K562 (cell line): ENCODE results near the gene FEV. TPM values are rescaled to one million over a fixed set of nuclear protein-coding genes. Genes with fewer than 3 reads are reported as not detected.

Experiments
- ATAC-seq: fragments of 200-7000 bp; cut with Tn5 transposase; 3 replicates; pipeline ENCODE4 v1.9.1; 2020; ENCODE audit warnings: moderate library complexity
- BruUV-seq: library from RNA; stranded (reverse); fragments of 400-500 nt; replicated peaks from 2 replicates; lab custom pipeline; 2021; lab: Mats Ljungman, UMichigan
- CTCF ChIA-PET: fragments of 300-600 bp; formaldehyde crosslinking; extraction: SDS; loops from one replicate; lab custom pipeline; 2021; ENCODE audit warnings: low intra/inter-chr PET ratio; lab: Yijun Ruan, JAX
- POLR2A ChIA-PET: fragments of 300-600, 350-650 bp; sonication (Branson Sonifier 250); formaldehyde crosslinking; extraction: SDS; loops from one replicate; lab custom pipeline; 2021; ENCODE audit warnings: antibody characterized with exemption, inconsistent platforms; lab: Yijun Ruan, JAX
- DNase-seq, 4 experiments: peaks; one replicate each; pipeline versions ENCODE4 v3.0.0 to v3.0.0-alpha.2; 2011 to 2018; ENCODE audit warnings: low spot score in 3 of 4, mixed read lengths in 3 of 4; ENCODE audit errors: extremely low read depth in 1 of 4
- FAIRE-seq: peaks from 2 replicates; lab custom pipeline; 2011; peaks lifted over from hg19 to GRCh38; lab: Jason Lieb, UNC
- H2AFZ ChIP-seq: 2 replicates; pipeline ENCODE4 v1.6.0; 2011; ENCODE audit warnings: low read depth, low read length, control low read depth, inconsistent platforms
- H3K27ac ChIP-seq: fragments of 200-600 bp; 3 replicates; pipeline ENCODE4 v1.8.0; 2011; ENCODE audit warnings: low read depth, mild to moderate bottlenecking, control low read depth, inconsistent platforms, low read length, moderate library complexity, mixed read lengths; ENCODE audit errors: extremely low read depth
- H3K27me3 ChIP-seq, 2 experiments: fragments of 300-600 bp in 1 of 2; 2 replicates in 1 of 2; 3 replicates in 1 of 2; pipeline versions ENCODE4 v1.6.0 to v1.8.0; 2011; ENCODE audit warnings: inconsistent platforms in 2 of 2, low read length in 2 of 2, mild to moderate bottlenecking in 1 of 2, mixed read lengths in 1 of 2, moderate library complexity in 1 of 2; ENCODE audit not compliant: control insufficient read depth in 2 of 2, insufficient read depth in 2 of 2
- H3K36me3 ChIP-seq: fragments of 300-600 bp; 3 replicates; pipeline ENCODE4 v1.8.0; 2011; ENCODE audit warnings: mild to moderate bottlenecking, low read length, inconsistent platforms; ENCODE audit not compliant: control insufficient read depth, insufficient read depth
- H3K4me1 ChIP-seq, 2 experiments: fragments of 200-600 bp in 1 of 2; replicated peaks in 1 of 2; 2 replicates in 1 of 2; 3 replicates in 1 of 2; pipeline versions ENCODE4 v1.5.1 to v1.8.0; 2011; ENCODE audit warnings: inconsistent platforms in 2 of 2, low read length in 2 of 2, mild to moderate bottlenecking in 1 of 2, mixed read lengths in 1 of 2, moderate library complexity in 1 of 2; ENCODE audit not compliant: control insufficient read depth in 2 of 2, insufficient read depth in 2 of 2
- H3K4me2 ChIP-seq: 2 replicates; pipeline ENCODE4 v1.6.1; 2011; ENCODE audit warnings: low read length, control low read depth, inconsistent platforms, mixed read lengths; ENCODE audit not compliant: insufficient read depth
- H3K4me3 ChIP-seq: fragments of 200-600 bp; sonication (generic), shearing (Covaris generic); 2 replicates; pipeline ENCODE4 v1.5.1; 2016; ENCODE audit warnings: control low read depth, inconsistent platforms
- H3K79me2 ChIP-seq: fragments of 200-600 bp; 3 replicates; pipeline ENCODE4 v1.8.0; 2011; ENCODE audit warnings: low read length, inconsistent platforms; ENCODE audit not compliant: control insufficient read depth, insufficient read depth
- H3K9ac ChIP-seq, 2 experiments: 2 replicates each; pipeline versions ENCODE4 v1.6.0 to v1.6.1; 2011; ENCODE audit warnings: low read depth in 2 of 2, low read length in 2 of 2, control low read depth in 1 of 2, inconsistent platforms in 1 of 2, mild to moderate bottlenecking in 1 of 2, mixed read lengths in 1 of 2; ENCODE audit not compliant: insufficient read depth in 1 of 2
- H3K9me1 ChIP-seq: one replicate; pipeline ENCODE4 v1.6.0; 2011; ENCODE audit warnings: inconsistent platforms, mild to moderate bottlenecking, low read length, moderate library complexity; ENCODE audit not compliant: control insufficient read depth, insufficient read depth
- H3K9me3 ChIP-seq: replicated peaks from 2 replicates; pipeline ENCODE4 v1.5.1; 2011; ENCODE audit warnings: low read depth, low read length, inconsistent platforms; ENCODE audit not compliant: control insufficient read depth, insufficient read depth
- H4K20me1 ChIP-seq: replicated peaks from 2 replicates; pipeline ENCODE4 v1.6.1; 2011; ENCODE audit warnings: low read length, inconsistent platforms, mixed read lengths; ENCODE audit not compliant: control insufficient read depth, insufficient read depth
- DMBX1 ChIP-seq: fragments of 250-450 bp; sonication (Bioruptor Pico); IDR thresholded peaks from 2 replicates; pipeline ENCODE4 v1.8.0; 2022; ENCODE audit warnings: inconsistent platforms, mild to moderate bottlenecking, moderate library complexity, borderline replicate concordance
- ELF4 ChIP-seq: fragments of 450-650 bp; formaldehyde crosslinking; IDR thresholded peaks from 2 replicates; pipeline ENCODE4 v1.4.0; 2022; ENCODE audit warnings: missing genetic modification characterization
- SMARCB1 ChIP-seq: IDR thresholded peaks from 2 replicates; pipeline ENCODE4 v1.6.1; 2011; ENCODE audit warnings: improper control_type of control experiment, low read depth; ENCODE audit not compliant: insufficient read length
- ZNF668 ChIP-seq: fragments of 250-450 bp; sonication (Bioruptor Pico); IDR thresholded peaks from 2 replicates; pipeline ENCODE4 v1.8.0; 2022; ENCODE audit warnings: mild to moderate bottlenecking, inconsistent platforms
- ZNF707 ChIP-seq: fragments of 250-450 bp; sonication (Bioruptor Pico); conservative IDR thresholded peaks from 2 replicates; pipeline ENCODE4 v1.8.0; 2022; ENCODE audit warnings: inconsistent platforms, mild to moderate bottlenecking, moderate library complexity
- WGBS: fragments of 100-300 bp; shearing (Covaris generic); methylation state at CpG from one replicate; pipeline ENCODE4 v1.1.6; 2016; ENCODE audit warnings: low coverage, mixed read lengths; ENCODE audit not compliant: insufficient coverage; ENCODE audit errors: missing lambda C conversion rate; 5-methylcytosine and 5-hydroxymethylcytosine counted together
- in situ Hi-C: fragments of 300-500 bp; cut with MboI; formaldehyde crosslinking; loops from 4 replicates; pipeline ENCODE4 v1.15.0; 2018; ENCODE audit warnings: inconsistent platforms, mixed read lengths
- intact Hi-C: fragments of 100-400 bp; cut with micrococcal nuclease; formaldehyde crosslinking; loops from 2 replicates; pipeline ENCODE4 v1.14.2; 2022
- polyA plus RNA-seq, 8 experiments: library from polyadenylated mRNA; depleted of rRNA in 4 of 8; stranded (reverse) in 5 of 8; unstranded in 3 of 8; fragments of >200 nt; fragmentation: Nextera tagmentation in 2 of 8; fragmentation: Illumina TruSeq in 1 of 8; extraction: Ambion mirVana in 2 of 8; extraction: Trizol in 1 of 8; gene quantifications; 2 replicates each; pipeline versions ENCODE4 v1.2.1 to v1.2.3, GENCODE V29; 2011 to 2014; ENCODE audit warnings: inconsistent platforms in 1 of 8, missing spikeins in 1 of 8
- total RNA-seq, 7 experiments: library from RNA; depleted of rRNA in 6 of 7; stranded (reverse); fragments of >200 nt in 6 of 7; fragmentation: Illumina TruSeq in 2 of 7; extraction: Trizol in 2 of 7; gene quantifications; 2 replicates each; pipeline versions ENCODE4 v1.2.1 to v1.2.3, GENCODE V29; 2011 to 2021; ENCODE audit warnings: low replicate concordance in 1 of 7
- TF ChIP-seq, protein P1 (sequence below): IDR thresholded peaks from 2 replicates; pipeline ENCODE4 v1.6.1; 2016; ENCODE audit warnings: missing genetic modification characterization, missing compliant biosample characterization

The FEV gene
- total and polyA plus RNA-seq, 9 of the 15 experiments (the other 6 are each of a cell fraction or from before 2014, with no cell fraction given) = 0.08 to 1.6 (median 0.62) TPM; not detected in 1

GRCh38 chr2:218961229-218961628, 23.8 kb downstream of the FEV start:
- no peak overlapping the region for H3K9ac ChIP-seq
- H3K9me1 ChIP-seq = no peaks in the 10 kb centered on the region
- no peaks in the 10 kb centered on the region for H3K36me3 ChIP-seq
- in situ Hi-C loops = no loop called here
- no peak overlapping the region for H3K27ac ChIP-seq
- no peak for FAIRE-seq
- no peak overlapping the region for H3K4me2 ChIP-seq
- H3K4me1 ChIP-seq = peaks cover 11 to 31% of the 10 kb centered on the region in 2 experiments; a peak in 4 of 5 replicates
- no peaks in the 10 kb centered on the region for H3K79me2 ChIP-seq
- intact Hi-C loops = loop anchor here (5.0 kb wide), 1 partner anchor 54 kb away; no protein-coding TSS in a partner anchor
- CTCF ChIA-PET = no interaction called here
- H3K9me3 ChIP-seq = no peaks in the 10 kb centered on the region
- no peaks in the 10 kb centered on the region for H4K20me1 ChIP-seq
- H2AFZ ChIP-seq = no peak overlapping the region
- no peak overlapping the region for H3K4me3 ChIP-seq
- no TSS peak for BruUV-seq
- DNase-seq = no peak
- ATAC-seq = no peak
- TF ChIP-seq DMBX1 (CRISPR knock-in tag) (no peak), SMARCB1 (no peak), ELF4 (CRISPR knock-in tag) (no peak), ZNF707 (CRISPR knock-in tag) (no peak), ZNF668 (CRISPR knock-in tag) (no peak)
- TF ChIP-seq, protein P1, sequence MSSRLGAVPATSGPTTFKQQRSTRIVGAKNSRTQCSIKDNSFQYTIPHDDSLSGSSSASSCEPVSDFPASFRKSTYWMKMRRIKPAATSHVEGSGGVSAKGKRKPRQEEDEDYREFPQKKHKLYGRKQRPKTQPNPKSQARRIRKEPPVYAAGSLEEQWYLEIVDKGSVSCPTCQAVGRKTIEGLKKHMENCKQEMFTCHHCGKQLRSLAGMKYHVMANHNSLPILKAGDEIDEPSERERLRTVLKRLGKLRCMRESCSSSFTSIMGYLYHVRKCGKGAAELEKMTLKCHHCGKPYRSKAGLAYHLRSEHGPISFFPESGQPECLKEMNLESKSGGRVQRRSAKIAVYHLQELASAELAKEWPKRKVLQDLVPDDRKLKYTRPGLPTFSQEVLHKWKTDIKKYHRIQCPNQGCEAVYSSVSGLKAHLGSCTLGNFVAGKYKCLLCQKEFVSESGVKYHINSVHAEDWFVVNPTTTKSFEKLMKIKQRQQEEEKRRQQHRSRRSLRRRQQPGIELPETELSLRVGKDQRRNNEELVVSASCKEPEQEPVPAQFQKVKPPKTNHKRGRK = peak; percentile 50; the same call in 1 of the 2 replicates
- peaks cover 7 to 29% of the 10 kb centered on the region in 2 experiments; a peak in 4 of 5 replicates for H3K27me3 ChIP-seq
- 0% methylated on average over 2 of the region's 4 CpGs for WGBS
- POLR2A ChIA-PET = no interaction called here
